OCI-LY3 (cell line): Measurements from ENCODE around the gene ITSN1.

Source experiments
- CTCF ChIP-seq: fragments of 200-600, 300-600 bp; sonication (generic); IDR thresholded peaks from 2 replicates; pipeline ENCODE4 v1.5.1; 2014; ENCODE audit warnings: antibody characterized with exemption, low read length, low read depth
- EZH2phosphoT487 ChIP-seq: fragments of 200-600 bp; shearing (Covaris generic); IDR thresholded peaks from 2 replicates; pipeline ENCODE4 v1.6.1; 2018; ENCODE audit warnings: antibody characterized with exemption, mixed run types, low read depth

GRCh38 chr21:33731447-33731846, 89.1 kb downstream of the ITSN1 start:
- TF ChIP-seq CTCF (no peak), EZH2phosphoT487 (no peak)
